Right renal pelvis (tissue), 4 donors: ENCODE data around the gene TMX1. TPM values are rescaled to one million over a fixed set of nuclear protein-coding genes. Genes with fewer than 3 reads are reported as not detected.

ENCODE experiments used
- DNase-seq, 4 donors: peaks; one replicate each; pipeline ENCODE4 v3.0.0-alpha.2; 2013; ENCODE audit warnings: low read depth in 4 of 4, low spot score in 3 of 4, missing footprints in 1 of 4
- polyA plus RNA-seq, 4 donors: library from polyadenylated mRNA; unstranded; fragments of 120-200 nt; gene quantifications; one replicate each; pipeline ENCODE4 v1.2.1, GENCODE V29; 2013; ENCODE audit not compliant: insufficient read length in 4 of 4

The TMX1 gene
- polyA plus RNA-seq, 4 donors = 56.3 to 63.6 (median 59.9) TPM

DNA sequence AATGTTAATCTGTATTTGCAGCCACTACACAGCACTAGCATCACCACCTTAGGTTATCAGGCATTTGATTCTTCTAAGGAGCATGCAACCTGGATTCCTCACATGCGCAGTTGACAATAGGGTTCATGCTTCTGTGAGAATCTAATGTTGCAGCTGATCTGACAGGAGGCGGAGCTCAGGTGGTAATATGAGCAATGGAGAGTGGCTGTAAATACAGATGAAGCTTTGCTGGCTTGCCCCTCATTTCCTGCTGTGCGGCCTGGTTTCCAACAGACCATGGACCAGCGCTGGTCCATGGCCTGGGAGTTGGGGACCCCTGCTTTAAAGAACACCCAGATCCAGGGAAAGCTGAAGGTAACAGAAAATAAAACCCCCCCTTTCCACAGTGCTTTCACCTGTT lies 51.0 kb downstream of the TMX1 start:
- no peak for DNase-seq

DNA sequence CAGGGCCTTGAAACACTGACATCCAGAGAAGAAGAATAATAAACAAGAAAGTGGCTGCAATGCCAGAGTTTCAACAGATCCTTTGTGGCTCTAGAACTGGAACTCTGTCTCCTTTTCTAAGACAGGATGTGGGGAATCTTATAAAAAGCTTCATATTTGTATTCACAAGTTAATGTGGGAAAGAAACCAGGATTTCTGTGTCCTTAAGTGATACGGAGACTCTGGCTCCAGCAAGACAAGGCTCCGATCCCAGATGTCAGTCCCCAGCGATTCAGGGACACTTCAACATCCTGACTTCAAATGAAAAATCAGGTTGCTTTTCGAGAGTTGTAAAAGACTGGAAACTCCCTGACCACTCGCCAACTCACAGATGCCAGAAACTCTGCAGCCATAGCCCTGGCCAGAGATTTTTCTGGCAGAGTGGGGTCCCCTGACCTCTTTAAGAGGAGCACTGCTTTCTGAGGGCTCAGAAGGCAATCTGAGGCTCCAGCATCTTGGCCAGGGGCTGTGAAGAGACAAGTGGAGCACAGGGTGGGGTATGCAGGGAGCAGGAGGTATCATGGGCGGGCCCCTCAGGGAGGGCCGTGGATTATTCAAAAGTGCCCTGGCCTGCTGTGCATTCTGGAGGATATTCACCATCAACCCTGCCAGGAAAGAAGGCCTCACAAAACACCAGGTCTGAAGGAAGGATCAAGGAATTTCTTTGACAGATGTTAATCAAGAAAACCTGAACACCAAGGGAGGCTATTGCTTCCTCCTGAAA lies 53.3 kb downstream of the TMX1 start:
- no peak for DNase-seq

DNA sequence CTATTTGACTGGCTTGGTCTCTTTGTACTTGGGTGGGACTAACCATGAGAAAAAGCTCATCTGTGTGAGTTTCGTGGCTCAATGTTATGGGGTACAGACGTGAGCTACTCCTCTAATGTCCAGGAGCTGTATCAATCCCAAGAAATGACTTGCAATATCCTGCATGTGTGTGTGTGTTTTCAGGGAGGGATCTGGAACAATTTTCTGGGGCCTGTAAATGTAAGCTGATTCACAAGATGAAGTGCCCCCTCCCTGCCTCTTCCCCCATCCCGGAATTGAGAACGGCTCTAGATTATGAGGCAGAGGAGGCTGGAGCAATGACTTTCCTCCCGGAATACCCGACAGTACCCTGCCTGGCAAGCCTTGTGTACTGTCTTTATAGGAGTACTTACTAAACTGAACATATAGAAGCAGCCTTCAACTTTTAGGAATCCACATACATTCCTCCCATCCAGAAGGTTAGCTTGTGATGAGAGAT lies 53.9 kb downstream of the TMX1 start:
- no peak for DNase-seq

DNA sequence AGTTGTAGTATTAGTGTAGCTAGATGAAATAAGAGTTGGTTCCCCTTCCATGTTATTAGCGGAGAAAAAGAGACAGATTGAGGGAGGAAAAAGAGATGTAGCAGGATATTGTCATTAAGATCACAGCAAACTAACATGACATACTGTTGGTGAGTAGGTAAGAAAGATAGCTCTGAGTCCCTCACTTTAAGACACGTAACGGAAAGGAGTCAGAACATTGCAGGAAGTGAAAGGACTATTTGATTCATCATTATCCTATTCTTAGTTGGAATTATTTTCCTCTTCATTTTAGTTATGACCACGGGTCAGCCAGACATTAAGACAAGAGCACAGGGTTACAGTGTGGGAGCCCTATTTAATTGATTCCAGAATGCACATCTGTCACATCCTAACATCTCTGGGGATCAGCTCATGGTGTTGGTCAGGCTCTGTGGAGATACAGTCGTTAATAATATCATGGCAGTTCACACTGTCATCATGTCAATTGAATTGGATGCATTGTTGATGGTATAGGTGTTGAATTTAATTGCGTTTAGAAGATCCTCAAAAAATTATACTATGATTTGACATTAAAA lies 55.0 kb downstream of the TMX1 start:
- DNase-seq = no peak

DNA sequence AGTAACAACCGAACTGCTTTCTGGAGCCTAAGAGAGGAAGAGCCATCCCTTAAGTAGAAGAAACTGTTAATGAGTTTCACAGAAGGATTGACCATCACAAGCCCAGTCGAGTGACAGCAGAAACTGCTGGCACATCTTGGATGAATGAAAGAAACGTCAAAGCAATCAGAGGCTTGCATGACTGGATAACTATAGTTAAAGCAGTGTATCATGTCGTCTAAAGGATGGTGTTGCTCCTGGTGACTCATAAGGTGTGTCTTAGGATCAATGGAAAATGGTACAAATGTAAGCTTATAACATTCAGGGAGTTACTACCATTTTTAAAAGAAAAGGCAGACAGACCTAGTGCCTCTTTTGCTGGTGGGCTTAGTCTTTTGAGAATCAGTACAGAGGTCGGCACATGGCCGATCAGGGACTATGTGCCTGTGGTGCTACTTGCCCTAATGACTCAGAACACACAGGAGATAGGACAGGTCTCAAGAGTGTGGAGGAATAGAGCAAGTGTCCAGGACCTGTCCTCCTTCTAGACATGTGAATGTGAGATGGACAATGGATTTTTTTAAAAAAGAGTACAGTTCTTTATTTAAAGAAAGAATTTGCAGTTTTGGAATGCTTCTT lies 55.7 kb downstream of the TMX1 start:
- DNase-seq = no peak

DNA sequence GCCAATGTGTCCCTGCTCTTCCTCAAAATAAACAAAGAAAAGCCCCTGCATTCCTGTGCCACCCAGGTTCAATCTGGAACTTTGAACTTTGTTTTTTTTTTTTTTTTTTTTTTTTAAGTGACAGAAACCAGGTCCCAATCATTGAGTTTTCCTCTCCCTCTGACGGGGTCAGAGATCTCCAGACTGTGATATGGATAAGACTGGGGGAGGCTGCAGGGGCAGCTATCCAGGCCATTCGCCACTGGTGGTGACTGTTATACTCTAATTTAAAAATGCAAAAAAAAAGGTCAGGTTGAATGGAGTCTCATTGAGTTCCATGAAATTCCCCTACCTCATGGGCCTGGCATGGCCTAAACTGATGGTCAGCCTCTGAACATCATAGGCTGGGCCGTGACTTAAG lies 57.0 kb downstream of the TMX1 start:
- no peak for DNase-seq

DNA sequence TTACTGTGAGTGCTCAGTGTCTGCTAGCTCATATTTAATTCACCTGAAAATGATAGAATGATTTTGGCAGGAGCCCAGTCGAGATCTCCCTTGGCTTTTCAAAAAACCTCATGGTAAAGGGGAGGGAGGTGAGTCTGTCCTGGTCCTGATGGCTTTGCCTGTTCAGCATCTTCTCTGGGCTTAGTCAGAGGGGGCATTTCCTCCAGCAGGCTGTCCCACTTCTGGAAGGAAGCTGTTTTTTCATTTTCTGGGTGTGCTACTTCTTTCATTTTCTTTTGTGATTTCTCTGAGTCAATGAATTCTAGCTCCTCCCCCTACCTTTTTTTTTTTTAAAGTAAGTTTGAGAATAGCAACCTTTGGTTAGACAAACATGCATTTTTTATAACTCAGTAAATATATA lies 58.8 kb downstream of the TMX1 start:
- no peak for DNase-seq

DNA sequence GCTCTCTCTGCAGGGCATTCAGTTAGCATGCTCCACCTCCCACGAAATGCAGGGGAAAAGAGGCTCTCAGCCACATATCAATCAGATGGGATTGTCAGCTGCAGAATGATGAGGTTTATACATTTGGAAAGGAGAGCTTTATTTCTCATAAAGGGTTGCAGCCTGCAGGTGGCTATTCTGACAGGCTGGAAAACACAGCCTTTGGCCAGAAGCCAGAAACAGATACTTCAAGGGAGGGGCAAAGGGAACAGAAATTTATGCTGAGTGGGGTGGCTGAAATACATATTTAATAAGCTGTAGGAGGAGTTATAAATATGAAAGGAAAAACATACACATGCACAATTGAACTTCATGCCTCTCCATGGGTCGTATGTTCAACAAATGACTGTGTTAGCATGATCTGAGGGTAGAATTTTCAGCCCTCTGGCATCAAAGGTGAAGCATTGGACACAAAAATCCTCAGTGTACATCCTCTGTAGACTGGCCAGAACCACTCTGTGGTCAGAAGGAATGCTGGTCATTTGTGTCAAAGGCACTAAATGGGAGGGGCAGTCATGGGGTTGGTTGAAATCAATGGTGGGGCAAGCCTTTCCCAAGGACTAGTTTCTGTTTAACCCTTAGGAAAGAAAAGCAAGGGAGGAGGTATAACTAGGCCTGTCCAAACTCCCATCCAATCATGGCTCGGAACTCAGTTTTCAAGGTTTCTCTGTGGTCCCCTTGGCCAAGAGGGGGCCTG lies 62.4 kb downstream of the TMX1 start:
- DNase-seq = no peak

DNA sequence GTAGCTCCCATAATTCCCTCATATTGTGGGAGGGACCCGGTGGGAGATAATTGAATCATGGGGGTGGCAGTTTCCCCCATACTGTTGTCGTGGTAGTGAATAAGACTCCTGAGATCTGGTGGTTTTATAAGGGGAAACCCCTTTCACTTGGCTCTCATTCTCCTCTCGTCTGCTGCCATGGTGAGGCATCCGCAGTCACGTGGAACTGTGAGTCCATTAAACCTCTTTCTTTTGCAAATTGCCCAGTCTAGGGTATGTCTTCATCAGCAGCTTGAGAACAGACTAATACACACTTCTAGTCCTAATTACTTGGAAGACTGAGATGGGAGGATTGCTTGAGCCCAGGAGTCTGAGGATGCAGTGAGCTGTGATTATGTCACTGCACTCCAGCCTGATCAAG lies 64.4 kb downstream of the TMX1 start:
- DNase-seq = no peak

DNA sequence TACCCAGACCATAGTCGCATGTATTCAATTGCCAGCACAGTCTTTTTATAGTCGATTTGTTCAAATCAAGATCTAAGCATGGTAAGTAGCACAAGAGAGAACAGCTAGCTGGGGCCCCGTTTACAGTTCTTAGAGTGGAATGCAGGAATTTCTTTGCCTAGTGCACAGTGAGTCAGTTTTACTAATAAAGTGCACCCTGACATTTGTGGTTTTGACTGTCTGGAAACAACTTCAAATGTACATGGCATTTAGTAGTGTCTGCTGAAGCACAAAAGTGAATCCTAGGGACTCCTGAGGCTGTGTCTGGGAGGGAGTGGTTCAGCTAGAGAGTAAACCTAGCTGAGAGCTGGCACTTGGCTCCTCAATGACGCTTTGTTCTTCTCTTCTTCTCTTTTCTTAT lies 64.9 kb downstream of the TMX1 start:
- no peak for DNase-seq

DNA sequence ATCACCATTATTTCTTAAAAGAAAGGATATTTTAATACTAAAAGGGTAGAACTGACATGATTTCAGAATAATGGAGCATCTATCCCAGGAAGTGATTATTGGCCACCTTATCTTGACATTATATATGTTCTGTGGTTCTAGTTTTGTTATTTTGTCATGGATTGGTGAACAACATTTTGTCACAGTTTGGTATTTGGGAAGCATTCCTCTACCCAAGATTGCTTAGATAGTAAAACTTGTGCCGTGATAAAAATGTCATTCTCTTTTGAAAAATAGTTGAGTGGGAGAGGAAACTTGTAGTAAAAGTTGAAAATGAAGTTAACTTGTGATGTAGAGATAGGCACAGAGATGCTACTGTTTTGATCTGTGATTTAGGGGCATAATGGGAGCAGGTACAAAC lies 65.7 kb downstream of the TMX1 start:
- DNase-seq = no peak

Other genes with a start within 250 kb of the TMX1 start
- gene TRIM9, start 145.1 kb upstream of the TMX1 start, polyA plus RNA-seq = 1 to 10 TPM; 1.2 to 2.6 (median 2.3) TPM